A549 (cell line): ENCODE data around the gene SETD4. TPM values are rescaled to one million over a fixed set of nuclear protein-coding genes. Genes with fewer than 3 reads are reported as not detected.
"Not testable (repeated sequence)": the region's sequence is repeated elsewhere in the genome, so short reads cannot be mapped to it uniquely, and the experiment has no call there.

ENCODE experiments used
- ATAC-seq, 2 experiments: fragments of 200-7000 bp in 1 of 2; fragments of >200 bp in 1 of 2; cut with Nextera tagmentation in 1 of 2; cut with Tn5 transposase in 1 of 2; 3 replicates each; pipeline versions ENCODE4 v1.8.0 to v1.9.1; 2018 to 2020; ENCODE audit warnings: mild to moderate bottlenecking in 1 of 2, moderate library complexity in 1 of 2
- CTCF ChIA-PET: fragments of 300-600 bp; sonication (Branson Sonifier 250); formaldehyde crosslinking; extraction: SDS; loops from one replicate; lab custom pipeline; 2021; ENCODE audit warnings: antibody characterized with exemption, inconsistent platforms; lab: Yijun Ruan, JAX
- POLR2A ChIA-PET: fragments of 350-600 bp; formaldehyde crosslinking; extraction: SDS; loops from one replicate; lab custom pipeline; 2021; ENCODE audit warnings: antibody characterized with exemption, inconsistent platforms; lab: Yijun Ruan, JAX
- DNase-seq, 2 experiments: peaks; one replicate each; pipeline versions ENCODE4 v3.0.0 to v3.0.0-alpha.2; 2011 to 2016; ENCODE audit warnings: low read depth in 1 of 2, low spot score in 1 of 2
- FAIRE-seq: peaks from 2 replicates; lab custom pipeline; 2011; peaks lifted over from hg19 to GRCh38; lab: Jason Lieb, UNC
- H3K27ac ChIP-seq, 2 experiments: fragments of >200 bp; sonication (Bioruptor Twin); formaldehyde crosslinking; 3 replicates each; pipeline ENCODE4 v1.5.1; 2016 to 2017
- H3K4me1 ChIP-seq: fragments of >200 bp; sonication (Bioruptor Twin); formaldehyde crosslinking; 3 replicates; pipeline ENCODE4 v1.6.1; 2016
- H3K4me2 ChIP-seq: fragments of >200 bp; sonication (Bioruptor Twin); formaldehyde crosslinking; 3 replicates; pipeline ENCODE4 v1.6.1; 2016
- H3K4me3 ChIP-seq: fragments of >200 bp; sonication (Bioruptor Twin); formaldehyde crosslinking; 3 replicates; pipeline ENCODE4 v1.5.1; 2016
- H3K9me3 ChIP-seq: fragments of >200 bp; sonication (Bioruptor Twin); formaldehyde crosslinking; 3 replicates; pipeline ENCODE4 v1.6.1; 2016
- BHLHE40 ChIP-seq: IDR thresholded peaks from 2 replicates; pipeline ENCODE4 v1.6.1; 2012; ENCODE audit warnings: low read depth, low read length, inconsistent platforms
- EHF ChIP-seq: fragments of 250-450 bp; sonication (Bioruptor Pico); IDR thresholded peaks from 2 replicates; pipeline ENCODE4 v1.5.0; 2020; ENCODE audit warnings: mild to moderate bottlenecking
- EHMT2 ChIP-seq: fragments of 200-600 bp; sonication (generic); IDR thresholded peaks from 2 replicates; pipeline ENCODE4 v1.6.1; 2016; ENCODE audit warnings: antibody characterized with exemption, low read depth, mild to moderate bottlenecking, moderate library complexity
- FOSB ChIP-seq: fragments of 250-450 bp; sonication (Bioruptor Pico); IDR thresholded peaks from 2 replicates; pipeline ENCODE4 v1.5.0; 2020; ENCODE audit warnings: mild to moderate bottlenecking, moderate library complexity
- GATA3 ChIP-seq: IDR thresholded peaks from 2 replicates; pipeline ENCODE4 v1.6.1; 2012; ENCODE audit warnings: borderline replicate concordance
- HDAC2 ChIP-seq: fragments of 200-600 bp; sonication (generic); IDR thresholded peaks from 2 replicates; pipeline ENCODE4 v1.6.1; 2016
- HOXB13 ChIP-seq: fragments of 250-450 bp; sonication (Bioruptor Pico); IDR thresholded peaks from 2 replicates; pipeline ENCODE4 v1.5.0; 2020; ENCODE audit warnings: low read depth, mild to moderate bottlenecking, moderate library complexity
- JUN ChIP-seq, 2 experiments: fragments of >200 bp; sonication (Bioruptor Twin); formaldehyde crosslinking; IDR thresholded peaks; 2 replicates in 1 of 2; 3 replicates in 1 of 2; pipeline ENCODE4 v1.6.1; 2016 to 2017
- KDM5A ChIP-seq: fragments of 200-600 bp; sonication (generic); IDR thresholded peaks from 2 replicates; pipeline ENCODE4 v1.6.1; 2016; ENCODE audit warnings: antibody characterized with exemption, mild to moderate bottlenecking
- MAZ ChIP-seq: fragments of 150-350 bp; IDR thresholded peaks from 2 replicates; pipeline ENCODE4 v1.6.1; 2014; ENCODE audit warnings: antibody characterized with exemption, low read depth, low read length, borderline replicate concordance
- NPAS2 ChIP-seq: fragments of 250-450 bp; sonication (Bioruptor Pico); IDR thresholded peaks from 2 replicates; pipeline ENCODE4 v1.8.0; 2022; ENCODE audit warnings: mild to moderate bottlenecking, moderate library complexity, borderline replicate concordance
- PBX3 ChIP-seq: IDR thresholded peaks from 2 replicates; pipeline ENCODE4 v1.6.1; 2012
- PHF8 ChIP-seq: fragments of 200-600 bp; sonication (generic); IDR thresholded peaks from 2 replicates; pipeline ENCODE4 v1.6.1; 2016; ENCODE audit warnings: low read depth, mild to moderate bottlenecking, antibody characterized with exemption, moderate library complexity, borderline replicate concordance
- POLR2AphosphoS2 ChIP-seq: conservative IDR thresholded peaks from 2 replicates; pipeline ENCODE4 v1.6.1; 2012; ENCODE audit warnings: low read length, improper control_type of control experiment, inconsistent platforms
- RARB ChIP-seq: fragments of 250-450 bp; sonication (Bioruptor Pico); IDR thresholded peaks from 2 replicates; pipeline ENCODE4 v1.8.0; 2021; ENCODE audit warnings: mild to moderate bottlenecking, moderate library complexity
- RCOR1 ChIP-seq: fragments of 150-350 bp; IDR thresholded peaks from 2 replicates; pipeline ENCODE4 v1.6.1; 2014; ENCODE audit warnings: antibody characterized with exemption, low read length, low read depth
- SMC3 ChIP-seq: fragments of >200 bp; sonication (Bioruptor Twin); formaldehyde crosslinking; IDR thresholded peaks from 3 replicates; pipeline ENCODE4 v1.6.1; 2018; ENCODE audit warnings: inconsistent platforms
- TP53 ChIP-seq: fragments of 250-450 bp; sonication (Bioruptor Pico); IDR thresholded peaks from 2 replicates; pipeline ENCODE4 v1.5.0; 2021; ENCODE audit warnings: mild to moderate bottlenecking, moderate library complexity
- ZC3H11A ChIP-seq: fragments of 450-650 bp; IDR thresholded peaks from 2 replicates; pipeline ENCODE4 v1.6.1; 2014; ENCODE audit warnings: antibody characterized with exemption, mild to moderate bottlenecking
- WGBS: methylation state at CpG from one replicate; pipeline ENCODE4 v1.1.6; 2017; ENCODE audit errors: missing lambda C conversion rate; 5-methylcytosine and 5-hydroxymethylcytosine counted together
- polyA plus RNA-seq, 4 experiments: library from polyadenylated mRNA; depleted of rRNA in 3 of 4; stranded (reverse); fragments of >200 nt; fragmentation: RNase III in 1 of 4; extraction: RNeasy Plus Mini Kit Qiagen cat#74134 plus additional on column Dnase treatment in 1 of 4; gene quantifications; 2 replicates in 3 of 4; 3 replicates in 1 of 4; pipeline ENCODE4 v1.2.3, GENCODE V29; 2011 to 2017
- TF ChIP-seq, protein P1 (sequence below): fragments of 150-350 bp; IDR thresholded peaks from 2 replicates; pipeline ENCODE4 v1.6.1; 2014; ENCODE audit warnings: low read depth, mild to moderate bottlenecking, low read length
- TF ChIP-seq, protein P2 (sequence below): fragments of 450-650 bp; IDR thresholded peaks from 2 replicates; pipeline ENCODE4 v1.6.1; 2014; ENCODE audit warnings: antibody characterized with exemption
- TF ChIP-seq, protein P3 (sequence below): fragments of >200 bp; sonication (Bioruptor Twin); formaldehyde crosslinking; IDR thresholded peaks from 3 replicates; pipeline ENCODE4 v1.5.1; 2016
- TF ChIP-seq, protein P4 (sequence below): fragments of >200 bp; sonication (Bioruptor Twin); formaldehyde crosslinking; IDR thresholded peaks from 2 replicates; pipeline ENCODE4 v1.6.1; 2016
- TF ChIP-seq, protein P5 (sequence below): fragments of >200 bp; sonication (Bioruptor Twin); formaldehyde crosslinking; IDR thresholded peaks from 3 replicates; pipeline ENCODE4 v1.6.1; 2016

SETD4 gene
- polyA plus RNA-seq, 2 of the 4 experiments (the other 2 are of a cell fraction) = 10.3 to 17.1 TPM

DNA sequence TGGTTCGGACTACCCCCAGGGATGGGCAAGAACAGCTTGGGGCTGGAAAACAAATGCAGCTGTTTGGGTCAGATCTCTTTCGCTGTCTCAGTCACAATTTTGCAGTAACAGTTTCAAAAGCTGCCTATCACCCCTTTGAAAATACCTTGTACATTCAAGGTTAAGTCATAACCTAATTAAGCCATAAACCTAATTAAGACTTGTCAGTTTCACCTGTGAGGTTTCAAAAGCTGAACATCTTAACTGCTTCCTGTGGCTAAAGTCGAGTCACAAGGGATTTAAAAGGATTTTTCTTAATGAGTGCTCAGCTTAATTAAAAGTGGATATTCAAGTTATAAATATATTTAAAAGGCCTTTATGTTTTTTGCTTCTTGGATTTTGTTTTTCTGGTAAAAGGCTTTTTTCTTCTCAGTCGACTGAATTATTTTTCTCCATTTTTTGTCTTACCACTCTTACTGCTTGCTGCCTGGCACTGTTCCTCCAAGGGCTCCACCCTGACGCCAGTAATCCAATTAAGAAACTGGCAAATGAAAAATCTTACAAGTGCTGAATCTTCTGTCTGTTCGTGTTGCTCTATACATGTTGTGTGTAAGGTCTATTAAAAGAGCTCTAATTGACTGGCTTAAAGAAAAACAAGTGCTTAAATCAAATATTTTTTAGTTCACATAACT is 40.8 kb upstream of the SETD4 start:
- H3K9me3 ChIP-seq = no peaks in the 10 kb centered on the region
- CTCF ChIA-PET = interaction anchor here (0.7 to 1.9 kb wide), 5 partner anchors 11 to 72 kb away, joined by 3 to 6 read pairs (median 3); no protein-coding TSS in a partner anchor
- H3K4me1 ChIP-seq = no peaks in the 10 kb centered on the region
- no peak for ATAC-seq
- H3K4me2 ChIP-seq = no peak overlapping the region
- H3K4me3 ChIP-seq = no peak overlapping the region
- whole genome bisulfite sequencing = 54% methylated on average over 6 of the region's 6 CpGs
- FAIRE-seq = no peak
- POLR2A ChIA-PET = no interaction called here
- H3K27ac ChIP-seq = no peak overlapping the region
- no peak for DNase-seq
- TF ChIP-seq HDAC2 = no peak
- TF ChIP-seq MAZ = no peak
- TF ChIP-seq FOSB (CRISPR knock-in tag) = no peak
- TF ChIP-seq EHMT2 = no peak
- no peak for TF ChIP-seq SMC3
- no peak for TF ChIP-seq POLR2AphosphoS2
- TF ChIP-seq, protein P1, sequence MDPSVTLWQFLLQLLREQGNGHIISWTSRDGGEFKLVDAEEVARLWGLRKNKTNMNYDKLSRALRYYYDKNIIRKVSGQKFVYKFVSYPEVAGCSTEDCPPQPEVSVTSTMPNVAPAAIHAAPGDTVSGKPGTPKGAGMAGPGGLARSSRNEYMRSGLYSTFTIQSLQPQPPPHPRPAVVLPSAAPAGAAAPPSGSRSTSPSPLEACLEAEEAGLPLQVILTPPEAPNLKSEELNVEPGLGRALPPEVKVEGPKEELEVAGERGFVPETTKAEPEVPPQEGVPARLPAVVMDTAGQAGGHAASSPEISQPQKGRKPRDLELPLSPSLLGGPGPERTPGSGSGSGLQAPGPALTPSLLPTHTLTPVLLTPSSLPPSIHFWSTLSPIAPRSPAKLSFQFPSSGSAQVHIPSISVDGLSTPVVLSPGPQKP = no peak
- TF ChIP-seq RARB (CRISPR knock-in tag) = no peak
- TF ChIP-seq, protein P2, sequence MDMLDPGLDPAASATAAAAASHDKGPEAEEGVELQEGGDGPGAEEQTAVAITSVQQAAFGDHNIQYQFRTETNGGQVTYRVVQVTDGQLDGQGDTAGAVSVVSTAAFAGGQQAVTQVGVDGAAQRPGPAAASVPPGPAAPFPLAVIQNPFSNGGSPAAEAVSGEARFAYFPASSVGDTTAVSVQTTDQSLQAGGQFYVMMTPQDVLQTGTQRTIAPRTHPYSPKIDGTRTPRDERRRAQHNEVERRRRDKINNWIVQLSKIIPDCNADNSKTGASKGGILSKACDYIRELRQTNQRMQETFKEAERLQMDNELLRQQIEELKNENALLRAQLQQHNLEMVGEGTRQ = no peak
- TF ChIP-seq, protein P3, sequence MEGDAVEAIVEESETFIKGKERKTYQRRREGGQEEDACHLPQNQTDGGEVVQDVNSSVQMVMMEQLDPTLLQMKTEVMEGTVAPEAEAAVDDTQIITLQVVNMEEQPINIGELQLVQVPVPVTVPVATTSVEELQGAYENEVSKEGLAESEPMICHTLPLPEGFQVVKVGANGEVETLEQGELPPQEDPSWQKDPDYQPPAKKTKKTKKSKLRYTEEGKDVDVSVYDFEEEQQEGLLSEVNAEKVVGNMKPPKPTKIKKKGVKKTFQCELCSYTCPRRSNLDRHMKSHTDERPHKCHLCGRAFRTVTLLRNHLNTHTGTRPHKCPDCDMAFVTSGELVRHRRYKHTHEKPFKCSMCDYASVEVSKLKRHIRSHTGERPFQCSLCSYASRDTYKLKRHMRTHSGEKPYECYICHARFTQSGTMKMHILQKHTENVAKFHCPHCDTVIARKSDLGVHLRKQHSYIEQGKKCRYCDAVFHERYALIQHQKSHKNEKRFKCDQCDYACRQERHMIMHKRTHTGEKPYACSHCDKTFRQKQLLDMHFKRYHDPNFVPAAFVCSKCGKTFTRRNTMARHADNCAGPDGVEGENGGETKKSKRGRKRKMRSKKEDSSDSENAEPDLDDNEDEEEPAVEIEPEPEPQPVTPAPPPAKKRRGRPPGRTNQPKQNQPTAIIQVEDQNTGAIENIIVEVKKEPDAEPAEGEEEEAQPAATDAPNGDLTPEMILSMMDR = no peak
- no peak for TF ChIP-seq TP53 (CRISPR knock-in tag)
- TF ChIP-seq EHF (CRISPR knock-in tag) = no peak
- TF ChIP-seq RCOR1 = no peak
- no peak for TF ChIP-seq JUN (IDR thresholded peaks at IDR 0.05)
- TF ChIP-seq, protein P4, sequence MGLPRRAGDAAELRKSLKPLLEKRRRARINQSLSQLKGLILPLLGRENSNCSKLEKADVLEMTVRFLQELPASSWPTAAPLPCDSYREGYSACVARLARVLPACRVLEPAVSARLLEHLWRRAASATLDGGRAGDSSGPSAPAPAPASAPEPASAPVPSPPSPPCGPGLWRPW = no peak
- no peak for TF ChIP-seq ZC3H11A
- no peak for TF ChIP-seq PBX3

DNA sequence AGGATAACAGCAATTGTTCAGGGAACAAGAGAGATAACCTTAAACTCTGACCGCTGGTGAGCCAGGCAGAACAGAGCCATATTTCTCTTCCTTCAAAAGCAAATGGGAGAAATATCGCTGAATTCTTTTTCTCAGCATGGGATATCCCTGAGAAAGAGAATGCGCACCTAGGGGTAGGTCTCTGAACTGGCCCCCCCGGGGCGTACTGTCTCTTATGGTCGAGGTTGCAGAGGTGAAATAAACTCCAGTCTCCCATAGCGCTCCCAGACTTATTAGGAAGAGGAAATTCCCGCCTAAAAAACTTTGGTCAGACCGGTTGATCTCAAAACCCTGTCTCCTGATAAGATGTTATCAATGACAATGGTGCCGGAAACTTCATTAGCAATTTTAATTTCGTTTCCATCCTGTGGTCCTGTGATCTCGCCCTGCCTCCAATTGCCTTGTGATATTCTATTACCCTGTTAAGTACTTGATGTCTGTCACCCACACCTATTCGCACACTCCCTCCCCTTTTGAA is 39.4 kb upstream of the SETD4 start:
- H3K4me2 ChIP-seq, H3K4me3 ChIP-seq, H3K9me3 ChIP-seq, POLR2A ChIA-PET, FAIRE-seq, DNase-seq, ATAC-seq, H3K27ac ChIP-seq, H3K4me1 ChIP-seq: not testable (repeated sequence)
- 64% methylated on average over 13 of the region's 13 CpGs for WGBS
- CTCF ChIA-PET = interaction anchor here (1.9 kb wide), 1 partner anchor 14 kb away, joined by 6 read pairs; no protein-coding TSS in a partner anchor

- no peak for DNase-seq
- CTCF ChIA-PET = interaction anchor here (1.4 kb wide), 1 partner anchor 13 kb away, joined by 5 read pairs; no protein-coding TSS in a partner anchor
- Histone ChIP-seq H3K9me3 (no peaks in the 10 kb centered on the region), H3K4me2 (no peak overlapping the region), H3K4me3 (no peak overlapping the region), H3K4me1 (no peaks in the 10 kb centered on the region), H3K27ac (no peak overlapping the region)
- POLR2A ChIA-PET = no interaction called here
- 91% methylated on average over 3 of the region's 3 CpGs for WGBS
- no peak for FAIRE-seq
- no peak for ATAC-seq
- TF ChIP-seq, protein P4 = no peak
- TF ChIP-seq PHF8 (no peak), BHLHE40 (no peak), NPAS2 (CRISPR knock-in tag) (no peak), TP53 (CRISPR knock-in tag) (no peak), HOXB13 (no peak), KDM5A (no peak), GATA3 (no peak)
- TF ChIP-seq, protein P5, sequence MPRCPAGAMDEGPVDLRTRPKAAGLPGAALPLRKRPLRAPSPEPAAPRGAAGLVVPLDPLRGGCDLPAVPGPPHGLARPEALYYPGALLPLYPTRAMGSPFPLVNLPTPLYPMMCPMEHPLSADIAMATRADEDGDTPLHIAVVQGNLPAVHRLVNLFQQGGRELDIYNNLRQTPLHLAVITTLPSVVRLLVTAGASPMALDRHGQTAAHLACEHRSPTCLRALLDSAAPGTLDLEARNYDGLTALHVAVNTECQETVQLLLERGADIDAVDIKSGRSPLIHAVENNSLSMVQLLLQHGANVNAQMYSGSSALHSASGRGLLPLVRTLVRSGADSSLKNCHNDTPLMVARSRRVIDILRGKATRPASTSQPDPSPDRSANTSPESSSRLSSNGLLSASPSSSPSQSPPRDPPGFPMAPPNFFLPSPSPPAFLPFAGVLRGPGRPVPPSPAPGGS = no peak
Observed at GRCh38 chr21:36099000-36099399, 38.7 kb upstream of the SETD4 start.
